HEK293 (cell line): Measurements from ENCODE around the gene DGKH.

Source experiments
- TCF7L2 ChIP-seq: IDR thresholded peaks from 2 replicates; pipeline ENCODE4 v1.6.1; 2011; ENCODE audit warnings: low read depth, mild to moderate bottlenecking, inconsistent platforms, low read length, moderate library complexity, borderline replicate concordance
- YY1 ChIP-seq: fragments of 450-650 bp; formaldehyde crosslinking; IDR thresholded peaks from 2 replicates; pipeline ENCODE4 v1.5.1; 2018; ENCODE audit warnings: missing biosample characterization, missing genetic modification characterization
- ZBTB26 ChIP-seq: fragments of 450-650 bp; formaldehyde crosslinking; optimal IDR thresholded peaks from 2 replicates; pipeline ENCODE3; 2016; ENCODE audit warnings: missing biosample characterization, mild to moderate bottlenecking, missing genetic modification characterization
- ZNF138 ChIP-seq: fragments of 450-650 bp; formaldehyde crosslinking; IDR thresholded peaks from 2 replicates; pipeline ENCODE4 v1.5.1; 2016; ENCODE audit warnings: missing biosample characterization, missing genetic modification characterization, borderline replicate concordance
- ZSCAN4 ChIP-seq: fragments of 450-650 bp; formaldehyde crosslinking; IDR thresholded peaks from 2 replicates; pipeline ENCODE4 v1.5.1; 2017; ENCODE audit warnings: missing biosample characterization, missing genetic modification characterization

DNA sequence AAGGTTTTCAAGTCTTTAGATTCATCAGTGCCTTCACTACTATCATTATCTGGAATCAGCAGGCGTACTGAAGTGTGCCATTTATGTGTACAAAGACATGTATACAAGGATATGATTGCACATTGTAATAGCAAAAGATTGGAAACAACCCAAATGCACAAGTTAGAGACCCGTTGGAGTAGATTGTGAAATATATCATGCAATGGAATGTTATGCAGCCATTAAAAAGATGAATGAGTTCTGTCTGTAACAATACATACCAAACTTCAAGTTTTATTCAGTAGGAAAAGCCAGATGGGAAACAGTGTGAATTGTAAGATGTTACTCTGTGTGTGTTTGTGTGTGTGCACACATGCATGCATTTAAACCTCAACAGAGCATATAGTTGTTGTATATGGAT, 97.9 kb downstream of the DGKH start:
- TF ChIP-seq ZBTB26 (tag by site-specific recombination) (no peak), ZNF138 (no peak), YY1 (no peak), ZSCAN4 (tag by site-specific recombination) (no peak), TCF7L2 (no peak)
